T-helper 2 cell treated with Interferon-gamma antibody and Interleukin-4, amounts not matched to agents 100 ng/mL and 5 ng/mL, for 36 hours (primary cell): ENCODE data around the gene THAP5. TPM values are rescaled to one million over a fixed set of nuclear protein-coding genes. Genes with fewer than 3 reads are reported as not detected.
"Not testable (repeated sequence)": the region's sequence is repeated elsewhere in the genome, so short reads cannot be mapped to it uniquely, and the experiment has no call there.

Experiments
- intact Hi-C: fragments of 100-400 bp; cut with micrococcal nuclease; formaldehyde crosslinking; loops from one replicate; pipeline ENCODE4 v1.15.1; 2023
- total RNA-seq: library from RNA; stranded (reverse); gene quantifications from 2 replicates; pipeline ENCODE4 v1.2.3, GENCODE V29; 2022

Gene THAP5
- total RNA-seq, 1 donor from 2014 or later, result 33.1 TPM

GRCh38 chr7:108585843-108586242 lies 16.3 kb upstream of the THAP5 start:
- intact Hi-C loops, result no loop called here

- intact Hi-C loops, result no loop called here
Measured at GRCh38 chr7:108584211-108584610, 14.7 kb upstream of the THAP5 start.

- intact Hi-C loops, result no loop called here
Measured at GRCh38 chr7:108581655-108582491, 12.4 kb upstream of the THAP5 start.

GRCh38 chr7:108580298-108580697 lies 10.8 kb upstream of the THAP5 start:
- intact Hi-C loops, result no loop called here

- intact Hi-C loops, result no loop called here
Measured at GRCh38 chr7:108578937-108579336, 9.4 kb upstream of the THAP5 start.

- intact Hi-C loops, result no loop called here
Measured at GRCh38 chr7:108576116-108576515, 6.6 kb upstream of the THAP5 start.

- intact Hi-C loops, result no loop called here
Measured at GRCh38 chr7:108575156-108575555, 5.7 kb upstream of the THAP5 start.

- intact Hi-C loops, result no loop called here
Measured at GRCh38 chr7:108572480-108572879, 3.0 kb upstream of the THAP5 start.

GRCh38 chr7:108570146-108570755 lies 745 bp upstream of the THAP5 start:
- intact Hi-C loops, result no loop called here

GRCh38 chr7:108568801-108569380 lies 615 bp downstream of the THAP5 start:
- intact Hi-C loops, result loop anchor here (1.0 to 5.0 kb wide), 5 partner anchors 43 to 1400 kb away; partner anchors contain the start of genes CBLL1, COG5, DUS4L and HBP1

GRCh38 chr7:108565987-108566386 lies 3.5 kb downstream of the THAP5 start:
- intact Hi-C loops, result loop anchor here (5.0 kb wide), 2 partner anchors 824 to 1004 kb away; partner anchors contain the start of genes CBLL1, COG5 and DUS4L

- intact Hi-C loops, result no loop called here
Measured at GRCh38 chr7:108561047-108561619, 8.4 kb downstream of the THAP5 start.

GRCh38 chr7:108559253-108559652 lies 10.3 kb downstream of the THAP5 start:
- intact Hi-C loops, result no loop called here

GRCh38 chr7:108557617-108558016 lies 11.9 kb downstream of the THAP5 start:
- intact Hi-C loops, result no loop called here

- intact Hi-C loops, result no loop called here
Measured at GRCh38 chr7:108557191-108557590, 12.3 kb downstream of the THAP5 start.

GRCh38 chr7:108556665-108557064 lies 12.8 kb downstream of the THAP5 start:
- intact Hi-C loops, result not testable (repeated sequence)

GRCh38 chr7:108548141-108548896 lies 21.2 kb downstream of the THAP5 start:
- intact Hi-C loops, result not testable (repeated sequence)

GRCh38 chr7:108541478-108541877 lies 28.0 kb downstream of the THAP5 start:
- intact Hi-C loops, result no loop called here

GRCh38 chr7:108538685-108539084 lies 30.8 kb downstream of the THAP5 start:
- intact Hi-C loops, result not testable (repeated sequence)

GRCh38 chr7:108538236-108538635 lies 31.3 kb downstream of the THAP5 start:
- intact Hi-C loops, result not testable (repeated sequence)

- intact Hi-C loops, result no loop called here
Measured at GRCh38 chr7:108537229-108537628, 32.3 kb downstream of the THAP5 start.
